HEK293 (cell line): Measurements from ENCODE around the gene CKB.

ENCODE experiments used
- CTCF ChIA-PET: fragments of 350-600 bp; formaldehyde crosslinking; extraction: SDS; loops from one replicate; lab custom pipeline; 2021; ENCODE audit warnings: antibody characterized with exemption; lab: Yijun Ruan, JAX
- POLR2A ChIA-PET: fragments of 300-600 bp; formaldehyde crosslinking; extraction: SDS; loops from one replicate; lab custom pipeline; 2020; ENCODE audit warnings: antibody characterized with exemption, inconsistent platforms; lab: Yijun Ruan, JAX
- H3K27ac ChIP-seq: fragments of 200-500 bp; sonication (Bioruptor generic); 2 replicates; pipeline ENCODE4 v1.5.1; 2014; ENCODE audit warnings: low read depth, low read length, control low read depth, inconsistent platforms; ENCODE audit errors: extremely low read depth
- H3K36me3 ChIP-seq, 2 experiments: fragments of 200-500 bp in 1 of 2; sonication (Bioruptor generic) in 1 of 2; 1 replicate in 1 of 2; 2 replicates in 1 of 2; pipeline ENCODE4 v1.5.1; 2014 to 2017; ENCODE audit warnings: inconsistent platforms in 2 of 2, low read length in 2 of 2; ENCODE audit not compliant: control insufficient read depth in 2 of 2, insufficient read depth in 1 of 2
- H3K4me1 ChIP-seq: fragments of 200-500 bp; sonication (Bioruptor generic); 2 replicates; pipeline ENCODE4 v1.5.1; 2014; ENCODE audit warnings: mild to moderate bottlenecking, low read length, inconsistent platforms; ENCODE audit not compliant: control insufficient read depth, insufficient read depth
- H3K4me3 ChIP-seq: 2 replicates; pipeline ENCODE4 v1.5.1; 2011; ENCODE audit warnings: low read depth, mild to moderate bottlenecking, control low read depth, low read length, moderate library complexity
- H3K9me3 ChIP-seq: fragments of 200-500 bp; sonication (Bioruptor generic); 2 replicates; pipeline ENCODE4 v1.5.1; 2014; ENCODE audit warnings: low read depth, low read length, inconsistent platforms; ENCODE audit not compliant: control insufficient read depth, insufficient read depth
- INSM2 ChIP-seq: fragments of 450-650 bp; formaldehyde crosslinking; IDR thresholded peaks from 2 replicates; pipeline ENCODE4 v1.5.1; 2016; ENCODE audit warnings: missing biosample characterization, missing genetic modification characterization
- PRDM6 ChIP-seq: fragments of 450-650 bp; formaldehyde crosslinking; IDR thresholded peaks from 2 replicates; pipeline ENCODE4 v1.5.1; 2017; ENCODE audit warnings: missing biosample characterization, missing genetic modification characterization
- REPIN1 ChIP-seq: fragments of 450-650 bp; formaldehyde crosslinking; IDR thresholded peaks from 2 replicates; pipeline ENCODE4 v1.5.1; 2017; ENCODE audit warnings: missing biosample characterization, missing genetic modification characterization, low read depth
- SP7 ChIP-seq: fragments of 450-650 bp; formaldehyde crosslinking; IDR thresholded peaks from 2 replicates; pipeline ENCODE4 v1.5.1; 2016; ENCODE audit warnings: missing biosample characterization, missing genetic modification characterization
- TCF7L2 ChIP-seq: IDR thresholded peaks from 2 replicates; pipeline ENCODE4 v1.6.1; 2011; ENCODE audit warnings: low read depth, mild to moderate bottlenecking, inconsistent platforms, low read length, moderate library complexity, borderline replicate concordance
- ZNF112 ChIP-seq: fragments of 450-650 bp; formaldehyde crosslinking; IDR thresholded peaks from 2 replicates; pipeline ENCODE4 v1.5.0; 2017; ENCODE audit warnings: missing biosample characterization, missing genetic modification characterization
- ZNF169 ChIP-seq: fragments of 450-650 bp; formaldehyde crosslinking; IDR thresholded peaks from 2 replicates; pipeline ENCODE4 v1.5.1; 2016; ENCODE audit warnings: missing biosample characterization, missing genetic modification characterization
- ZNF18 ChIP-seq: fragments of 450-650 bp; formaldehyde crosslinking; IDR thresholded peaks from 2 replicates; pipeline ENCODE4 v1.5.1; 2016; ENCODE audit warnings: missing biosample characterization, missing genetic modification characterization
- ZNF239 ChIP-seq: fragments of 450-650 bp; formaldehyde crosslinking; IDR thresholded peaks from 2 replicates; pipeline ENCODE4 v1.5.1; 2016; ENCODE audit warnings: missing biosample characterization, missing genetic modification characterization
- ZNF248 ChIP-seq: fragments of 450-650 bp; formaldehyde crosslinking; IDR thresholded peaks from 2 replicates; pipeline ENCODE4 v1.5.1; 2017; ENCODE audit warnings: missing biosample characterization, missing genetic modification characterization
- ZNF341 ChIP-seq: fragments of 450-650 bp; formaldehyde crosslinking; IDR thresholded peaks from 2 replicates; pipeline ENCODE4; 2016; ENCODE audit warnings: low read depth, missing biosample characterization, missing genetic modification characterization
- ZNF354C ChIP-seq: fragments of 450-650 bp; formaldehyde crosslinking; IDR thresholded peaks from 2 replicates; pipeline ENCODE4 v1.5.1; 2016; ENCODE audit warnings: missing biosample characterization, missing genetic modification characterization, low read depth, borderline replicate concordance
- ZNF433 ChIP-seq: fragments of 450-650 bp; formaldehyde crosslinking; IDR thresholded peaks from 2 replicates; pipeline ENCODE4 v1.5.1; 2016; ENCODE audit warnings: missing biosample characterization, missing genetic modification characterization, low read depth
- ZNF548 ChIP-seq: fragments of 450-650 bp; formaldehyde crosslinking; IDR thresholded peaks from 2 replicates; pipeline ENCODE4 v1.5.1; 2016; ENCODE audit warnings: missing biosample characterization, missing genetic modification characterization
- ZNF660 ChIP-seq: fragments of 450-650 bp; IDR thresholded peaks from 2 replicates; pipeline ENCODE4 v1.5.1; 2018; ENCODE audit warnings: missing biosample characterization, mild to moderate bottlenecking, missing genetic modification characterization
- ZNF785 ChIP-seq: fragments of 450-650 bp; formaldehyde crosslinking; IDR thresholded peaks from 2 replicates; pipeline ENCODE4 v1.5.1; 2016; ENCODE audit warnings: missing biosample characterization, missing genetic modification characterization
- ZSCAN18 ChIP-seq: fragments of 450-650 bp; formaldehyde crosslinking; IDR thresholded peaks from 2 replicates; pipeline ENCODE4 v1.5.1; 2016; ENCODE audit warnings: missing biosample characterization, missing genetic modification characterization
- TF ChIP-seq, protein P1 (sequence below): fragments of 450-650 bp; formaldehyde crosslinking; IDR thresholded peaks from 2 replicates; pipeline ENCODE4 v1.5.1; 2016; ENCODE audit warnings: missing biosample characterization, missing genetic modification characterization, low read depth

The CKB gene

DNA sequence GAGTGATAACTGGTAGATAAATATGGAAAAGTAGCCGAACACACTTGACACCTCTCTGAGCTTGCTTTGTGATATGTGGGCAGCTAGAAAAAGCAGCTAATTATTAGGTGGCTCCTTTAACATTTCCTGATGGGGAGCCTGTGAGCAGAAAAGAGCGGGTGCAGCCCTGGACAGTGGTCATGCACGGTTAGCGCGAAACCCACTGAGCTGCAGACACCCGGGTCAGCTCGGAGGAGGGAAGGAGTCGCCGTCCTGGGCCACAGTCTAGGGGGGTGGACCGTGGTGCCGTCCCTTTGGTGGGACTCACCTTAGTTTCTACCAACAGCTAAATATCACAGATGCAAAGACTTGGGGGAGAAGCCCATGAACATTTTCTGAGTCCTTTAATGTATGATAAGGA lies 46.8 kb upstream of the CKB start:
- peaks cover 8 to 10% of the 10 kb centered on the region in 2 experiments; a peak in 2 of 3 replicates for H3K36me3 ChIP-seq
- H3K27ac ChIP-seq, result no peak overlapping the region
- H3K9me3 ChIP-seq, result no peaks in the 10 kb centered on the region
- POLR2A ChIA-PET, result no interaction called here
- TF ChIP-seq SP7 (tag by site-specific recombination) (0 out of 2 replicates have a peak, but pooled peaks have one; percentile 2), TCF7L2 (no peak)
- peaks cover 3% of the 10 kb centered on the region; the same call in 1 of the 2 replicates for H3K4me1 ChIP-seq
- H3K4me3 ChIP-seq, result no peak overlapping the region
- CTCF ChIA-PET, result interaction anchor here (0.7 to 1.8 kb wide), 2 partner anchors 47 to 51 kb away, joined by 3 to 6 read pairs; partner anchors contain the start of gene CKB

- ChIA-PET CTCF (interaction anchor here (0.7 to 1.8 kb wide), 3 partner anchors 46 to 111 kb away, joined by 3 to 6 read pairs (median 3); partner anchors contain the start of gene CKB), POLR2A (no interaction called here)
- no peak for TF ChIP-seq ZNF433
- TF ChIP-seq, protein P1, sequence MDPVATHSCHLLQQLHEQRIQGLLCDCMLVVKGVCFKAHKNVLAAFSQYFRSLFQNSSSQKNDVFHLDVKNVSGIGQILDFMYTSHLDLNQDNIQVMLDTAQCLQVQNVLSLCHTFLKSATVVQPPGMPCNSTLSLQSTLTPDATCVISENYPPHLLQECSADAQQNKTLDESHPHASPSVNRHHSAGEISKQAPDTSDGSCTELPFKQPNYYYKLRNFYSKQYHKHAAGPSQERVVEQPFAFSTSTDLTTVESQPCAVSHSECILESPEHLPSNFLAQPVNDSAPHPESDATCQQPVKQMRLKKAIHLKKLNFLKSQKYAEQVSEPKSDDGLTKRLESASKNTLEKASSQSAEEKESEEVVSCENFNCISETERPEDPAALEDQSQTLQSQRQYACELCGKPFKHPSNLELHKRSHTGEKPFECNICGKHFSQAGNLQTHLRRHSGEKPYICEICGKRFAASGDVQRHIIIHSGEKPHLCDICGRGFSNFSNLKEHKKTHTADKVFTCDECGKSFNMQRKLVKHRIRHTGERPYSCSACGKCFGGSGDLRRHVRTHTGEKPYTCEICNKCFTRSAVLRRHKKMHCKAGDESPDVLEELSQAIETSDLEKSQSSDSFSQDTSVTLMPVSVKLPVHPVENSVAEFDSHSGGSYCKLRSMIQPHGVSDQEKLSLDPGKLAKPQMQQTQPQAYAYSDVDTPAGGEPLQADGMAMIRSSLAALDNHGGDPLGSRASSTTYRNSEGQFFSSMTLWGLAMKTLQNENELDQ (tag by site-specific recombination), result no peak
- no peak for TF ChIP-seq PRDM6 (tag by site-specific recombination)
- peak; percentile 58 for TF ChIP-seq ZNF660 (tag by site-specific recombination)
- TF ChIP-seq ZSCAN18 (tag by site-specific recombination), result no peak
- no peak for TF ChIP-seq ZNF354C
- no peak for TF ChIP-seq ZNF112 (tag by site-specific recombination)
- TF ChIP-seq ZNF239 (tag by site-specific recombination), result no peak
- no peak for TF ChIP-seq ZNF785
- no peak for TF ChIP-seq ZNF548 (tag by site-specific recombination)
- TF ChIP-seq ZNF248 (tag by site-specific recombination), result no peak
- TF ChIP-seq ZNF341 (tag by site-specific recombination), result peak; percentile 89
- TF ChIP-seq SP7 (tag by site-specific recombination), result peak; percentile 97
- no peak for TF ChIP-seq REPIN1 (tag by site-specific recombination)
- TF ChIP-seq ZNF169, result no peak
- TF ChIP-seq INSM2 (tag by site-specific recombination), result no peak
- no peak for TF ChIP-seq ZNF18 (tag by site-specific recombination)
- Histone ChIP-seq H3K4me1 (peaks cover 3% of the 10 kb centered on the region; the same call in 1 of the 2 replicates), H3K27ac (no peak overlapping the region), H3K36me3 (peaks cover 3 to 10% of the 10 kb centered on the region in 2 experiments; a peak in 2 of 3 replicates), H3K9me3 (no peaks in the 10 kb centered on the region), H3K4me3 (no peak overlapping the region)
These were observed 46.3 kb upstream of the CKB start for GRCh38 chr14:103568952-103569351.
